PFSK-1 (cell line): ENCODE results near the gene CEP89.

Experiments used
- POLR2AphosphoS5 ChIP-seq: IDR thresholded peaks from 2 replicates; pipeline ENCODE4 v1.6.1; 2012; ENCODE audit warnings: low read depth, mild to moderate bottlenecking, control low read depth, low read length, moderate library complexity
- REST ChIP-seq, 2 experiments: IDR thresholded peaks; 2 replicates each; pipeline versions ENCODE4 v1.6.1 to v1.8.0; 2011 to 2012; ENCODE audit warnings: low read depth in 2 of 2, low read length in 2 of 2, control low read depth in 1 of 2, inconsistent platforms in 1 of 2, mild to moderate bottlenecking in 1 of 2, moderate library complexity in 1 of 2; ENCODE audit not compliant: insufficient read depth in 1 of 2
- TAF1 ChIP-seq: IDR thresholded peaks from 2 replicates; pipeline ENCODE4 v1.6.1; 2012; ENCODE audit warnings: low read length, control low read depth, borderline replicate concordance; ENCODE audit not compliant: insufficient read depth

GRCh38 chr19:32933571-32933970 lies 38.2 kb downstream of the CEP89 start:
- TF ChIP-seq TAF1 (no peak), REST (IDR thresholded peaks at IDR 0.05; ENCODE audit: insufficient read depth in 1 of 2, low read depth in 2 of 2, low read length in 2 of 2) (no peak), POLR2AphosphoS5 (no peak)
